ENCODE data around the gene ARHGAP42. TPM values are rescaled to one million over a fixed set of nuclear protein-coding genes. Genes with fewer than 3 reads are reported as not detected.

ARHGAP42 gene
- polyA plus RNA-seq, 3 donors, result 0.13 TPM; not detected in 2

- Histone ChIP-seq H3K27ac (ENCODE audit: low read depth in 1 of 2, low read length in 2 of 2) (no peak overlapping the region), H3K27me3 (ENCODE audit: control insufficient read depth in 2 of 2, insufficient read depth in 2 of 2, low read length in 2 of 2) (no peaks in the 10 kb centered on the region), H2AFZ (ENCODE audit: insufficient read depth, low read depth, low read length, poor library complexity, severe bottlenecking) (no peak overlapping the region), H3K4me2 (replicated peaks; ENCODE audit: extremely low read depth, low read length, poor library complexity, severe bottlenecking) (no peak overlapping the region), H3K9ac (ENCODE audit: insufficient read depth, low read length, poor library complexity, severe bottlenecking) (no peak overlapping the region), H4K20me1 (ENCODE audit: insufficient read depth, low read length) (no peaks in the 10 kb centered on the region), H3K9me3 (replicated peaks in 1 of 2; ENCODE audit: control insufficient read depth in 1 of 2, insufficient read depth in 1 of 2, low read length in 2 of 2) (peaks cover 14 to 15% of the 10 kb centered on the region in 2 donors), H3K36me3 (replicated peaks in 1 of 2; ENCODE audit: control insufficient read depth in 1 of 2, insufficient read depth in 2 of 2, low read length in 2 of 2) (no peaks in the 10 kb centered on the region), H3K4me1 (ENCODE audit: control insufficient read depth in 1 of 2, insufficient read depth in 2 of 2, low read length in 2 of 2) (no peaks in the 10 kb centered on the region), H3K79me2 (ENCODE audit: insufficient read depth, low read length) (no peaks in the 10 kb centered on the region), H3K4me3 (replicated peaks in 1 of 3; ENCODE audit: low read depth in 2 of 3, low read length in 3 of 3) (no peak overlapping the region)
- Mint-ChIP-seq H3K4me3 (no peak overlapping the region), H3K9me3 (peaks cover 2 to 8% (median 3%) of the 10 kb centered on the region in 7 donors), H3K27me3 (ENCODE audit: low read depth in 3 of 3) (no peaks in the 10 kb centered on the region), H3K4me1 (no peaks in the 10 kb centered on the region), H3K27ac (no peak overlapping the region), H3K36me3 (no peaks in the 10 kb centered on the region)
- no peak for DNase-seq
- WGBS (ENCODE audit: insufficient coverage), result 86% methylated on average over 1 of the region's 4 CpGs
- intact Hi-C loops (cut with micrococcal nuclease), result no loop called here
- no peak for TF ChIP-seq CTCF (IDR thresholded peaks at IDR 0.05)
These were observed 283.4 kb downstream of the ARHGAP42 start for GRCh38 chr11:100970283-100971164.

- no peak overlapping the region for H3K27ac Mint-ChIP-seq
- H3K4me3 Mint-ChIP-seq, result no peak overlapping the region
- Histone ChIP-seq H3K4me2 (replicated peaks; ENCODE audit: extremely low read depth, low read length, poor library complexity, severe bottlenecking) (no peak overlapping the region), H3K27ac (ENCODE audit: low read depth in 1 of 2, low read length in 2 of 2) (no peak overlapping the region), H3K9me3 (replicated peaks in 1 of 2; ENCODE audit: control insufficient read depth in 1 of 2, insufficient read depth in 1 of 2, low read length in 2 of 2) (peaks cover 14 to 15% of the 10 kb centered on the region in 2 donors), H3K36me3 (replicated peaks in 1 of 2; ENCODE audit: control insufficient read depth in 1 of 2, insufficient read depth in 2 of 2, low read length in 2 of 2) (no peaks in the 10 kb centered on the region), H2AFZ (ENCODE audit: insufficient read depth, low read depth, low read length, poor library complexity, severe bottlenecking) (no peak overlapping the region), H3K27me3 (ENCODE audit: control insufficient read depth in 2 of 2, insufficient read depth in 2 of 2, low read length in 2 of 2) (no peaks in the 10 kb centered on the region), H4K20me1 (ENCODE audit: insufficient read depth, low read length) (no peaks in the 10 kb centered on the region), H3K4me1 (ENCODE audit: control insufficient read depth in 1 of 2, insufficient read depth in 2 of 2, low read length in 2 of 2) (no peaks in the 10 kb centered on the region), H3K9ac (ENCODE audit: insufficient read depth, low read length, poor library complexity, severe bottlenecking) (no peak overlapping the region), H3K79me2 (ENCODE audit: insufficient read depth, low read length) (no peaks in the 10 kb centered on the region), H3K4me3 (replicated peaks in 1 of 3; ENCODE audit: low read depth in 2 of 3, low read length in 3 of 3) (no peak overlapping the region)
- no CpG with 5 or more reads among the region's 6 CpGs for WGBS (ENCODE audit: insufficient coverage)
- intact Hi-C loops (cut with micrococcal nuclease), result no loop called here
- H3K9me3 Mint-ChIP-seq, result peaks cover 2 to 8% (median 3%) of the 10 kb centered on the region in 7 donors
- no peak for TF ChIP-seq CTCF (IDR thresholded peaks at IDR 0.05)
- H3K36me3 Mint-ChIP-seq, result no peaks in the 10 kb centered on the region
- no peaks in the 10 kb centered on the region for H3K4me1 Mint-ChIP-seq
- DNase-seq, result no peak
- H3K27me3 Mint-ChIP-seq (ENCODE audit: low read depth in 3 of 3), result no peaks in the 10 kb centered on the region
These were observed 285.0 kb downstream of the ARHGAP42 start for GRCh38 chr11:100972046-100972445.

All from CD14-positive monocyte (primary cell).